GM18858 (cell line): ENCODE results near the gene TCEA2.

Source experiments
- ATAC-seq: cut with Tn5 transposase; IDR thresholded peaks from one replicate; pipeline ENCODE4 v1.9.1; 2021; ENCODE audit not compliant: unreplicated experiment

The TCEA2 gene

GRCh38 chr20:64062596-64063388, at the start of gene TCEA2:
TSS of gene TCEA2 (plus strand) at chr20:64063198. CDS start at chr20:64063313, 115 bp downstream.
- ATAC-seq, result no peak

- no peak for ATAC-seq
Measured at GRCh38 chr20:64015635-64016034, 47.4 kb upstream of the TCEA2 start.

- ATAC-seq, result no peak
Measured at GRCh38 chr20:64021124-64021975, 41.6 kb upstream of the TCEA2 start.

- ATAC-seq, result no peak
Measured at GRCh38 chr20:64022671-64023360, 40.2 kb upstream of the TCEA2 start.

GRCh38 chr20:64023361-64024140, 39.4 kb upstream of the TCEA2 start:
- no peak for ATAC-seq

GRCh38 chr20:64024141-64024990, 38.6 kb upstream of the TCEA2 start:
- ATAC-seq, result no peak

GRCh38 chr20:64025101-64025825, 37.7 kb upstream of the TCEA2 start:
- ATAC-seq, result no peak

- ATAC-seq, result no peak
Measured at GRCh38 chr20:64025826-64026412, 37.1 kb upstream of the TCEA2 start.

GRCh38 chr20:64027981-64028685, 34.9 kb upstream of the TCEA2 start:
- no peak for ATAC-seq

GRCh38 chr20:64029293-64030117, 33.5 kb upstream of the TCEA2 start:
- ATAC-seq, result no peak

GRCh38 chr20:64030371-64031134, 32.4 kb upstream of the TCEA2 start:
- ATAC-seq, result no peak

GRCh38 chr20:64031822-64032314, 31.1 kb upstream of the TCEA2 start:
- no peak for ATAC-seq

GRCh38 chr20:64032706-64033624, 30.0 kb upstream of the TCEA2 start:
- ATAC-seq, result no peak

GRCh38 chr20:64033981-64034493, 29.0 kb upstream of the TCEA2 start:
- no peak for ATAC-seq
